Measurements from ENCODE around the gene CFAP65.

The CFAP65 gene

DNA sequence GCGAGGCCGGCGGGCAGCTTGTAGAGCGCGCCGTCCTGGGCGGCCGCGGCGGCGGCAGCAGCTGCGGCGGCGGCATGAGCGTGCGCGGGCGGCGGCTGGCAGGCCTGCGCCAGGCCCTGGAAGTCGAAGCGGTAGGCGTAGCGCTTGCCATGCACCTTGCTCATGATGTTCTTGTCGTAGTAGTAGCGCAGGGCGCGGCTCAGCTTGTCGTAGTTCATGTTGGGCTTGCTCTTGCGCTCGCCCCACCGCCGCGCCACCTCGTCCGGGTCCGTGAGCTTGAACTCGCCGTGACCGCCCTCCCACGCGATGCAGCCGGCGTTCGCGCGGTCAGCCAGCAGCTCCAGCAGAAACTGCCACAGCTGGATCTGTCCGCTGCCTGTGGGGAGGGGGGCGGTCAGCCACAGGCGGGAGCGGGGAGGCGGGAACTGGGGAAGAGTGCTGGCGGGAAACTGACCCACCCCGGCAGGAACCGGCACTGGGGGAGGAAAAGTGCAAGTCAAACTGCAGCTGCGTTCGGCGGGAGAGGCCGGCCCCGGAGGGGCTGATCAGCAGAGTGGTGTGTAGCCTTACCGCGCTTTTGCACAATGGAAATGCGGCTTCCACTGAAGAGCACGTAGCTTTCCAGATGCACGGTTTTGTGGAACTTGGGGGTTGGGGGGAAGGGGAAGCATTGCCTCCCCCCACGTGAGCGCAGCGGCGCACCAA lies 59.3 kb downstream of the CFAP65 start:
- Histone ChIP-seq H3K14ac (ENCODE audit: low read length) (no peak overlapping the region), H3K4me1 (ENCODE audit: control insufficient read depth in 1 of 2, insufficient read depth in 2 of 2, low read length in 2 of 2) (peaks cover 2 to 4% of the 10 kb centered on the region in 2 experiments), H2BK5ac (ENCODE audit: low read depth, low read length, poor library complexity) (no peak overlapping the region), H3K79me1 (ENCODE audit: low read length) (no peaks in the 10 kb centered on the region), H3K36me3 (ENCODE audit: control insufficient read depth in 1 of 2, insufficient read depth in 2 of 2, low read length in 2 of 2) (no peaks in the 10 kb centered on the region), H4K8ac (ENCODE audit: low read depth, low read length) (no peak overlapping the region), H3K23ac (ENCODE audit: low read length) (no peak overlapping the region), H3K27me3 (ENCODE audit: insufficient read depth, low read length) (peaks cover 68% of the 10 kb centered on the region), H3K9ac (ENCODE audit: low read length) (no peak overlapping the region), H3K9me3 (ENCODE audit: insufficient read depth, low read depth, low read length) (no peaks in the 10 kb centered on the region), H3K4me2 (ENCODE audit: low read length) (no peak overlapping the region), H2BK120ac (ENCODE audit: insufficient read depth, low read length, poor library complexity) (no peak overlapping the region), H3K79me2 (ENCODE audit: control insufficient read depth, insufficient read depth, low read length, poor library complexity) (no peaks in the 10 kb centered on the region), H3K4ac (ENCODE audit: low read depth, low read length) (no peak overlapping the region), H2AFZ (ENCODE audit: insufficient read depth, low read length, poor library complexity) (no peak overlapping the region), H4K91ac (ENCODE audit: low read depth, low read length) (no peak overlapping the region), H3K4me3 (ENCODE audit: low read depth, low read length) (no peak overlapping the region), H3K18ac (ENCODE audit: low read length) (no peak overlapping the region), H2BK12ac (ENCODE audit: low read length) (no peak overlapping the region), H2AK5ac (ENCODE audit: low read length) (no peak overlapping the region), H4K12ac (ENCODE audit: low read depth, low read length) (no peak overlapping the region), H3K27ac (ENCODE audit: low read depth, low read length) (no peak overlapping the region)
- WGBS (ENCODE audit: extremely low coverage, insufficient coverage, insufficient read length), result no CpG with 5 or more reads among the region's 69 CpGs
- DNase-seq, result no peak

DNA sequence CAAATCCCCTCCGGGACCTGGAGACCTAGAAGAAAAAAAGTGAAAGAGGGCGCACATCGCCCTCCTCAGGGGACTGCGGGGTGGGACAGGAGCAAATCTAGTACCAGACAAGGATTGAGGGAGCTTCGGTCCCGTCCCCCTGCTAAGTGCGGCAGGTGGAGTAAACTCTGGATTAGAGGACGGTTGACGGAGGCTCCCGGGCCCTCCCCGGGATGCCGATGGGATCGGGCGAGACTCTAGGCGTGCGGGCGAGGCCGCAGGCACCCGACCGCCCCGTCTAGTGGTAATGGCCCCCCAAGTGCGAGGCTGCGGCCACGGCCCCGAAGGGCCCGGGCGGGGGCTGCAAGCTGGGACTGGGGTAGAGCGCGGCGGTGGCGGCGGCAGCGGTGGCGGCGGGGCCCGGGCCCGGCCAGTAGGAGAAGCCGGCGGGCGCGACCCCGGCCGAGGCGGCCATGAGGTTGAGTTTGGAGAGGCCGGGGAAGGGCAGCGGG lies 59.9 kb downstream of the CFAP65 start:
- Histone ChIP-seq H3K9ac (ENCODE audit: low read length) (no peak overlapping the region), H3K18ac (ENCODE audit: low read length) (no peak overlapping the region), H3K23ac (ENCODE audit: low read length) (no peak overlapping the region), H2AFZ (ENCODE audit: insufficient read depth, low read length, poor library complexity) (peak overlapping the region; percentile 37), H2AK5ac (ENCODE audit: low read length) (no peak overlapping the region), H3K36me3 (ENCODE audit: control insufficient read depth in 1 of 2, insufficient read depth in 2 of 2, low read length in 2 of 2) (no peaks in the 10 kb centered on the region), H3K79me1 (ENCODE audit: low read length) (no peaks in the 10 kb centered on the region), H4K91ac (ENCODE audit: low read depth, low read length) (no peak overlapping the region), H3K4ac (ENCODE audit: low read depth, low read length) (no peak overlapping the region), H3K27ac (ENCODE audit: low read depth, low read length) (no peak overlapping the region), H3K4me2 (ENCODE audit: low read length) (no peak overlapping the region), H2BK12ac (ENCODE audit: low read length) (no peak overlapping the region), H2BK5ac (ENCODE audit: low read depth, low read length, poor library complexity) (no peak overlapping the region), H3K4me1 (ENCODE audit: control insufficient read depth in 1 of 2, insufficient read depth in 2 of 2, low read length in 2 of 2) (peaks cover 2 to 4% of the 10 kb centered on the region in 2 experiments), H2BK120ac (ENCODE audit: insufficient read depth, low read length, poor library complexity) (no peak overlapping the region), H3K14ac (ENCODE audit: low read length) (no peak overlapping the region), H3K4me3 (ENCODE audit: low read depth, low read length) (no peak overlapping the region), H4K12ac (ENCODE audit: low read depth, low read length) (no peak overlapping the region), H3K27me3 (ENCODE audit: insufficient read depth, low read length) (peaks cover 65% of the 10 kb centered on the region), H3K79me2 (ENCODE audit: control insufficient read depth, insufficient read depth, low read length, poor library complexity) (no peaks in the 10 kb centered on the region), H3K9me3 (ENCODE audit: insufficient read depth, low read depth, low read length) (no peaks in the 10 kb centered on the region), H4K8ac (ENCODE audit: low read depth, low read length) (no peak overlapping the region)
- DNase-seq, result no peak
- WGBS (ENCODE audit: extremely low coverage, insufficient coverage, insufficient read length), result no CpG with 5 or more reads among the region's 46 CpGs

DNA sequence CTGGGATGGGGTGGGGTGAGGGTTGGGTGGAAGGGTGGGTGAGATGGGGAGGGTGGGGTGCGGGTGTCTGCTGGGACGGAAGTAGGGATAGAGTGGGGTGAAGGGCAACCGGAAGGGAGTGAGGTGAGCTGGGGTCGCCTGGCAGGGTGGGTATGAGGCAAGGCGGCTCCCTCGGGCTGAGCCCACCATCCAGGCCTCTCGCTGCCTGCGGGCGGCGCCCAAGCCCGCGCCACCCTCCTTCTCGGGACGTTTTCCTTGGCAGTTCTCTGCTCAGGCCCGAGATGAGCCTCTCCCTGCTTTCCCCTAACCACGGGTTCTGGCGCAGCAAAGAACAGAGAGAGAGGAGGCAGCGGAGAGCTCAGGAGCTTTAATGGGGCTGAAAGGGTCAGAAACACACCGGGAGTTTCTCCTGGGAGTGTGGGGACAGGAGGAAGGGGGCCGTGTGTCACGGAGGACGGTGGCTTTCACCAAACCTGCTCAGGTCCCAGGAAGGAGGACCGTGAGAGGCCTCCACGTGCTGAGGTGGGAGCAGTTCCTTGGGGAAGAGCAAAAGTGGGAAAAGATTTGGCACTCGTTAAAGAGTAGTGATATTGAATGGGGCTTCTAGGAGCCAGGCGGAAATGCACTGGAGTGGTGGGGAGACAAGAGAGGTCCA lies 60.5 kb downstream of the CFAP65 start:
- Histone ChIP-seq H3K23ac (ENCODE audit: low read length) (no peak overlapping the region), H2BK12ac (ENCODE audit: low read length) (no peak overlapping the region), H4K91ac (ENCODE audit: low read depth, low read length) (no peak overlapping the region), H3K14ac (ENCODE audit: low read length) (no peak overlapping the region), H3K4ac (ENCODE audit: low read depth, low read length) (no peak overlapping the region), H3K4me3 (ENCODE audit: low read depth, low read length) (no peak overlapping the region), H2BK120ac (ENCODE audit: insufficient read depth, low read length, poor library complexity) (no peak overlapping the region), H3K4me1 (ENCODE audit: control insufficient read depth in 1 of 2, insufficient read depth in 2 of 2, low read length in 2 of 2) (peaks cover 2 to 4% of the 10 kb centered on the region in 2 experiments), H3K27me3 (ENCODE audit: insufficient read depth, low read length) (peaks cover 59% of the 10 kb centered on the region), H3K79me2 (ENCODE audit: control insufficient read depth, insufficient read depth, low read length, poor library complexity) (no peaks in the 10 kb centered on the region), H2BK5ac (ENCODE audit: low read depth, low read length, poor library complexity) (no peak overlapping the region), H3K18ac (ENCODE audit: low read length) (no peak overlapping the region), H3K79me1 (ENCODE audit: low read length) (no peaks in the 10 kb centered on the region), H4K8ac (ENCODE audit: low read depth, low read length) (no peak overlapping the region), H3K27ac (ENCODE audit: low read depth, low read length) (no peak overlapping the region), H2AK5ac (ENCODE audit: low read length) (no peak overlapping the region), H3K9me3 (ENCODE audit: insufficient read depth, low read depth, low read length) (no peaks in the 10 kb centered on the region), H3K36me3 (ENCODE audit: control insufficient read depth in 1 of 2, insufficient read depth in 2 of 2, low read length in 2 of 2) (no peaks in the 10 kb centered on the region), H3K9ac (ENCODE audit: low read length) (no peak overlapping the region), H3K4me2 (ENCODE audit: low read length) (no peak overlapping the region), H4K12ac (ENCODE audit: low read depth, low read length) (no peak overlapping the region), H2AFZ (ENCODE audit: insufficient read depth, low read length, poor library complexity) (no peak overlapping the region)
- DNase-seq, result no peak
- WGBS (ENCODE audit: extremely low coverage, insufficient coverage, insufficient read length), result no CpG with 5 or more reads among the region's 26 CpGs

DNA sequence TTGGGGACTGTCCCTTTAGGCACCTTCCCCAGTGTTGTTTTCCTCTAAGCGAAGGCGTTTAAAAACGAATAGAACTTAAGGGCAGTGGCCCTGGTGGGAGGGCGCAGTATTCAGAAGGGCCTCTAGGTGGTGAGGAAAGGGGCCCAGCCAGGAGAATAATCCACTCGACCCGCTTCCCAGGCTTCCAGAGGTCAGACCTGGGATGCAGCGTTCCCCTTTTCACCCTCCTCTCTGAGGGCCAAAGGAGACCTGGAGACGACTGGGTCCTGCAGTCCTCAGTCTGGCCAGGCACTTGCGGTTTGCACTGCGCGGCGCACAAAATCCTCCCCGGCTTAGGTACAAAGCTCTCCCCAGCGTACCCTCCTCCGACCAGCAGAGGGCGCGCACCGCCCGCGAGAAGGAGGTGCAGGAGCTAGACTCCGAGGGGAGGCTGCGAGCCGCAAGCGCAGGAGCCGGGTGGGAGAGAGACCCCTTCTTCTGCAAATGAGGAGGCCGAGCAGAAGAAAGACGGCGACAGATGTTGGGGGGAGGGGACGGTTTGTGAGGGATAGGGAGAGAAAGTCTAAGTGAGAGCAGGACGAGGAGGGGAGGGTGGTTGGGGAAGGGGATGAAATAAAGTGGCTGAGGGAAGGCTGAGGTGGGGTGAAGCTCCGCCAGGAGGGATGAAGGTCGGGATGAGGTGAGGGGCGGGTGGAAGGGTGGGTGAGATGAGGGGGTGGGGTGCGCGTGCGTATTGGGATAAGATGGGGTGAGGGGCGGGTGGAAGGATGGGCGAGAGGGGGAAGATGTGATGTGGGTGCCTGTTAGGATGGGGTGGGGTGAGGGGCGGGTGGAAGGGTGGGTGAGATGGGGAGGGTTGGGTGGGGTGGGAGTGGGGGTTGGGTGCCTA lies 61.2 kb downstream of the CFAP65 start:
- DNase-seq, result peak; percentile 64 to 88
- H3K79me2 ChIP-seq (ENCODE audit: control insufficient read depth, insufficient read depth, low read length, poor library complexity), result no peaks in the 10 kb centered on the region
- H3K79me1 ChIP-seq (ENCODE audit: low read length), result no peaks in the 10 kb centered on the region
- H4K12ac ChIP-seq (ENCODE audit: low read depth, low read length), result no peak overlapping the region
- no peak overlapping the region for H3K27ac ChIP-seq (ENCODE audit: low read depth, low read length)
- no peak overlapping the region for H3K9ac ChIP-seq (ENCODE audit: low read length)
- no peak overlapping the region for H4K91ac ChIP-seq (ENCODE audit: low read depth, low read length)
- no peak overlapping the region for H3K14ac ChIP-seq (ENCODE audit: low read length)
- no peak overlapping the region for H2BK12ac ChIP-seq (ENCODE audit: low read length)
- no peak overlapping the region for H2AK5ac ChIP-seq (ENCODE audit: low read length)
- H3K4me1 ChIP-seq (ENCODE audit: control insufficient read depth in 1 of 2, insufficient read depth in 2 of 2, low read length in 2 of 2), result peaks cover 2 to 4% of the 10 kb centered on the region in 2 experiments
- H3K36me3 ChIP-seq (ENCODE audit: control insufficient read depth in 1 of 2, insufficient read depth in 2 of 2, low read length in 2 of 2), result no peaks in the 10 kb centered on the region
- H2BK120ac ChIP-seq (ENCODE audit: insufficient read depth, low read length, poor library complexity), result no peak overlapping the region
- H2BK5ac ChIP-seq (ENCODE audit: low read depth, low read length, poor library complexity), result no peak overlapping the region
- H3K27me3 ChIP-seq (ENCODE audit: insufficient read depth, low read length), result peaks cover 52% of the 10 kb centered on the region
- no peak overlapping the region for H3K23ac ChIP-seq (ENCODE audit: low read length)
- no CpG with 5 or more reads among the region's 39 CpGs for WGBS (ENCODE audit: extremely low coverage, insufficient coverage, insufficient read length)
- H3K4me3 ChIP-seq (ENCODE audit: low read depth, low read length), result no peak overlapping the region
- no peaks in the 10 kb centered on the region for H3K9me3 ChIP-seq (ENCODE audit: insufficient read depth, low read depth, low read length)
- no peak overlapping the region for H4K8ac ChIP-seq (ENCODE audit: low read depth, low read length)
- H3K18ac ChIP-seq (ENCODE audit: low read length), result no peak overlapping the region
- H3K4me2 ChIP-seq (ENCODE audit: low read length), result peak overlapping the region; percentile 42
- H3K4ac ChIP-seq (ENCODE audit: low read depth, low read length), result no peak overlapping the region
- H2AFZ ChIP-seq (ENCODE audit: insufficient read depth, low read length, poor library complexity), result peak overlapping the region; percentile 83

Measured in trophoblast cell (in vitro differentiated cells and primary cell).